SK-N-MC (cell line): Measurements from ENCODE around the gene TPM4.

Source experiments
- EZH2 ChIP-seq: fragments of 200-600 bp; sonication (generic); IDR thresholded peaks from one replicate; pipeline ENCODE4 v1.6.1; 2017; ENCODE audit warnings: antibody characterized with exemption
- POLR2AphosphoS5 ChIP-seq: IDR thresholded peaks from 2 replicates; pipeline ENCODE4 v1.6.1; 2012; ENCODE audit warnings: mild to moderate bottlenecking, low read depth, low read length, borderline replicate concordance

DNA sequence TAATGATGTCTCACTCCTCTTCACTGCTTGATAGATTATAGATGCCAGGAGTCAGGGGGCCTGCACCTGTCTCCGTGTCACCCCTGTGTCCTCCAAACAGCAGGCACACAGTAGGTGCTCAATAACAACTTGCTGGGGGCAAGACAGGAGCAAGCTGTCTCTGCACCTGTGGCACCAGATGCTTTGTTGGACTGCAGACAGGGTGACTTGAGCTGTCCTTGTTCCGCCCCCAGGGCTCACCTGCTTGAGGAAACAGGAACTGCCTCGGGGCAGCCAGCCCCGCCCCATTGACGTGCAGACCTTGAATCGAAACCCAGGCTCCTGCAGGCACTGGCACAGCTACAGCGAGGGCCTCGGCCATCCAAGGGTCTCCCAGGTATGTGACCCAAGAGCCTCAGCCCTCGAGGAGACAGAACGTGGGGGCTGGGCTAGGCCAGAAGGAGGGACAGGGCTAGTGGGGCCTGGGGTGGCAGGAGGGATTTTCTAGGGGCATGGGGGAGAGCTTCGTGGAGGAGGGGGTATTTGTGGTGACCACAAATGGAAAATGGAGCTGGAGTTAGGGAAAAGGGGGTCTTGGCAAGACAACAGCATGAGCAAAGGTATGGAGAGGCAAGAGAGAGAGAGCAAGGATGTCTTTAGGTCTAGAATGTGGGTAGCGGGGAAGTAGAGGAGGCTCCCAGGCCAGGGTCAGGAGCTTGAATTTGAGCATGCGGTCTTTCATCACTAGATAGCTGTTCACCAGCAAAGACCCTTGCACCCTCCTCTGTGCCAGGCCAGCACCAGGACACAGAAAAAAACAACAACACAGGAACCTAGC, 67.3 kb downstream of the TPM4 start, which contains the start of gene HSH2D:
- TF ChIP-seq EZH2, result no peak
- TF ChIP-seq POLR2AphosphoS5, result no peak
